ENCODE data around the gene ARG1.

ARG1 gene

GRCh38 chr6:131600716-131601115 lies 27.7 kb downstream of the ARG1 start:
- DNase-seq (ENCODE audit: low read depth): no peak
- no peak overlapping the region for H3K4me3 ChIP-seq (ENCODE audit: low read depth, low read length)
- TF ChIP-seq CTCF (IDR thresholded peaks at IDR 0.05; ENCODE audit: control insufficient read depth, extremely low read depth, insufficient read depth): no peak

- H3K4me3 ChIP-seq (ENCODE audit: low read depth, low read length): no peak overlapping the region
- no peak for TF ChIP-seq CTCF (IDR thresholded peaks at IDR 0.05; ENCODE audit: control insufficient read depth, extremely low read depth, insufficient read depth)
- no peak for DNase-seq (ENCODE audit: low read depth)
Measured at GRCh38 chr6:131602781-131603312, 29.8 kb downstream of the ARG1 start.

GRCh38 chr6:131613296-131613925 lies 40.4 kb downstream of the ARG1 start:
- no peak overlapping the region for H3K4me3 ChIP-seq (ENCODE audit: low read depth, low read length)
- TF ChIP-seq CTCF (IDR thresholded peaks at IDR 0.05; ENCODE audit: control insufficient read depth, extremely low read depth, insufficient read depth): no peak
- no peak for DNase-seq (ENCODE audit: low read depth)

- DNase-seq (ENCODE audit: low read depth): no peak
- TF ChIP-seq CTCF (IDR thresholded peaks at IDR 0.05; ENCODE audit: control insufficient read depth, extremely low read depth, insufficient read depth): no peak
- no peak overlapping the region for H3K4me3 ChIP-seq (ENCODE audit: low read depth, low read length)
Measured at GRCh38 chr6:131615275-131615674, 42.2 kb downstream of the ARG1 start.

- peak; percentile 88 for DNase-seq (ENCODE audit: low read depth)
- peak; percentile 100 for TF ChIP-seq CTCF (IDR thresholded peaks at IDR 0.05; ENCODE audit: control insufficient read depth, extremely low read depth, insufficient read depth)
- peak within 1 kb of the TSS; percentile 94 for H3K4me3 ChIP-seq (ENCODE audit: low read depth, low read length)
Measured at GRCh38 chr6:131627724-131628682, 55.0 kb downstream of the ARG1 start, which contains the start of gene MED23. MED23 (minus strand) TSS chr6:131628242; CDS start chr6:131628049, 193 bp downstream.

- TF ChIP-seq CTCF (IDR thresholded peaks at IDR 0.05; ENCODE audit: control insufficient read depth, extremely low read depth, insufficient read depth): no peak
- H3K4me3 ChIP-seq (ENCODE audit: low read depth, low read length): peak overlapping the region; percentile 94
- no peak for DNase-seq (ENCODE audit: low read depth)
Measured at GRCh38 chr6:131628726-131629125, 55.7 kb downstream of the ARG1 start.
